NCI-H345 (cell line): ENCODE measurements around the gene GLRA2.
"Not testable (repeated sequence)": the region's sequence is repeated elsewhere in the genome, so short reads cannot be mapped to it uniquely, and the experiment has no call there.

Source experiments
- DNase-seq: peaks from one replicate; lab custom pipeline; 2025; lab: John Stamatoyannopoulos, UW

The GLRA2 gene

DNA sequence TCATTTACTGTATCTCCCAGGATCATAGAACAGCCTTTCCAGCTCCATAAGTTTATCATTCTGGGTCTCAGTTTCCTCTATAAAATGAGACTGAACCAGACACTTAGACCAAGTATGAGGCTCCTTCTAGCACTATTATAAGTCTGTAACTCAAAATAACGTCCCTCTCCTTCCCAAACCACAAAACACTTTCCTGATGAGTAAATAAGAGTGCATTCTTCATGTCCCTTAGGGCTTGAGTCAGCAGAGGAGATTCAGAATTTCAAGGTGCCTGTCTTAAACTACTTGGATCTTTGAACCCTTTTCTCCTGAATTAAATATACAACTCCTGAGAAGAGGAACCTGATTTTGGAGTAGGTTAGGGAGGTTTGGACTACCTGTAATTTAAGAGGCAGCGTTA, 62.6 kb downstream of the GLRA2 start:
- DNase-seq, result no peak

DNA sequence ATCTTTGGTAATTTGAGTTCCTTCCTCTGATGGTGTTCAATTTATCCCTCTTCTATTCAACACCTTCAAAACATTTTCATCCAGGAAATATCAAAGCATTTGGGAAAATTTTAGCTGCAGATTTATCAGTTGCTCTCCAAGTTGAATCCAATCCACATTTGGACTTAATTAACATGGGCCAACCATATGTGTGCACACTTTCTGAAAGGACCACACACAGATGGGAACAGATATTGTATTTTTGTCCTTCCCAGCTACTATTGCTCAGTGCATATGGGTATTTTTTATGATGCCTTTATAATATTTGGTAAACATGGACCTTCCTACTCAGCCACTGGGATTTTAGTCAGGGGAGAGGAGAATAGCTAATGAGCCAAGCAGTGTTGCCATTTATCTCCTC, 65.2 kb downstream of the GLRA2 start:
- DNase-seq, result no peak

DNA sequence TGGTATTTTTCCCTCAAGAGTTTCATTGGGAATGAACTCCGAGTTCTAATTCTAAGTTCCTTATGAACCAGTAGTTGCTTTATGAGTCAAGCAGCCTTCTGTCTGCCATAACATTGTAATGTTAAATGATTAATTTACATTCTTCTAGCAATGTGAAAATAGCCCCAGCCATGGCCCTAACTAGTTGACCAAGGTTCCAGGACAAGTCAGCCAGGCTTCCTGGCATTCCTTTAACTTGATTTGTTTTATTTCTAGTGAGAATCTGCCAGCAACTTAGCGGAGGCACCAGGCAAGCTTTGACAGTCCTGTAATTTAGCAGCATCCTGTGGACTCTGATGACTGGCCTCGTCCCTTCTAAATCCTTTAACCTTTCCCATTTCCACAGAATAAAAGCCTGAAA, 69.0 kb downstream of the GLRA2 start:
- no peak for DNase-seq

DNA sequence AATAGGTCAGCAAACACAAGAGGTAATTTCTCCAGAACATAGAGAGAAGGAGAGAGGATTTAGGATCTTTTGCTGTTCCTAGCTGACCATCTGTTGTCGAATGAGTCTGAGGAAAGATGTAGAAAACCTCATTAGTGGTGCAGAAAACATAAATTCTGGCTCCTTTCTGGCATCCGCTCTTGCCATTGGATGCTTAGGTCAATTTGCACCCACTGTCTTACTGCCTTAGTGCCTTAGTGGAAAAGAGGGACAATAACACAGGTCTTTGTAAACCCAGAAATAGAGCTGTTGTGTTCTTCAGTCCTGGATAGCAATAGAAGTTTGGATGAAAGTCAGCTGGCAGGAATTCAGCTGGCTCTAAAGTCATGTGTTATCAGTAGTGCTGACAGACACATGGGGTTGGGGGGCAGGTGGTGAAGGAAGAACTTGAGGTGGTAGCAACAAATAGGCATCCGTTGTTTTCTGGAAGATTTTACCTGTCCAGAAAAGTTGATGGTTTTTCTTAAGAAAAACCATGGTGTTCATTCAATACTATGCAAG, 78.2 kb downstream of the GLRA2 start:
- DNase-seq, result no peak

DNA sequence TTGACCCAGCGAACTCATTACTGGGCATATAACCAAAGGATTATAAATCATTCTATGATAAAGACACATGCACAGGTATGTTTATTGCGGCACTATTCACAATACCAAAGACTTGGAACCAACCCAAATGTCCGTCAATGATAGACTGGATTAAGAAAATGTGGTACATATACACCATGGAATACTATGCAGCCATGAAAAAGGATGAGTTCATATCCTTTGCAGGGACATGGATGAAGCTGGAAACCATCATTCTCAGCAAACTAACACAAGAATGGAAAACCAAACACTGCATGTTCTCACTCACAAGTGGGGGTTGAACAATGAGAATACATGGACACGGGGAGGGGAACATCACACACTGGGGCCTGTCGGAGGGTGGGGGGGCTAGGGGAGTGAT, 83.1 kb downstream of the GLRA2 start:
- DNase-seq, result not testable (repeated sequence)

DNA sequence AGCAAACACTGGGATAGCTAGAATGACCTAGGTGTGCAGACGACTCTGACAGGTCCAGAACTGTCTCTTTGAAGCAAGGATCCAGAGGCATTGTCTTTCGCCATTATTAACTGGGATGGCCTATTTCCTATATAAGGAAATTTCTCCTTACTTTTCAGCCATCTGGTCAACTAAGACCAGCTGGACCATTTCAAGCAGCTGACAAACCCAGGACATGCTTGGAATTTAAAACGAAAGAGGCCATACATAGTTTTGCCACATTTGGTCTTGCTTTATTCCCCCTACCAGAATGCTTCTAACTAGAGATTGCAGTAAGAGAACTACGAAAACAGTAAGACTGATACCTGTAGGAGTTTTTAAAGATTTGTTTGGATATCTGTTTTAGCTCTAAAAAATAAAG, 87.0 kb downstream of the GLRA2 start:
- no peak for DNase-seq

DNA sequence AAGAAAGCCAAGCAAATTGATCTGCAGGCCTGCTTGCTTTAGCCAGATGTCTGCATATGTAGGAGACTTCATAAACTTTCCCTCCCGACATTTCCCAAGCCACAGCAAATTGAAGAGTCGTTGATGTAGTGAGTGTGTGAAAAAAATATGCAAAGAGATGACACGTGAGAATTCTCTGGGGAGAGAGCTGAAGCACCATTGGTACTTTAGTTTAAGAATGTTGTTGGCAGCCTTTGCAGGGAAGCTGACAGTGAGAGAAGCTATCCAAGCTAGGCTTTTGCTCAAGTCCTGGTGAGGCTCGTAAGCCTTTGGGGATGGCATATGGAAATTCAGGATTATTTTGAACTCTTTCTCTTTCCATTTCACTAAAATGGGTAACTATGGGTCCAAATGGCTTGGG, 87.5 kb downstream of the GLRA2 start:
- no peak for DNase-seq

DNA sequence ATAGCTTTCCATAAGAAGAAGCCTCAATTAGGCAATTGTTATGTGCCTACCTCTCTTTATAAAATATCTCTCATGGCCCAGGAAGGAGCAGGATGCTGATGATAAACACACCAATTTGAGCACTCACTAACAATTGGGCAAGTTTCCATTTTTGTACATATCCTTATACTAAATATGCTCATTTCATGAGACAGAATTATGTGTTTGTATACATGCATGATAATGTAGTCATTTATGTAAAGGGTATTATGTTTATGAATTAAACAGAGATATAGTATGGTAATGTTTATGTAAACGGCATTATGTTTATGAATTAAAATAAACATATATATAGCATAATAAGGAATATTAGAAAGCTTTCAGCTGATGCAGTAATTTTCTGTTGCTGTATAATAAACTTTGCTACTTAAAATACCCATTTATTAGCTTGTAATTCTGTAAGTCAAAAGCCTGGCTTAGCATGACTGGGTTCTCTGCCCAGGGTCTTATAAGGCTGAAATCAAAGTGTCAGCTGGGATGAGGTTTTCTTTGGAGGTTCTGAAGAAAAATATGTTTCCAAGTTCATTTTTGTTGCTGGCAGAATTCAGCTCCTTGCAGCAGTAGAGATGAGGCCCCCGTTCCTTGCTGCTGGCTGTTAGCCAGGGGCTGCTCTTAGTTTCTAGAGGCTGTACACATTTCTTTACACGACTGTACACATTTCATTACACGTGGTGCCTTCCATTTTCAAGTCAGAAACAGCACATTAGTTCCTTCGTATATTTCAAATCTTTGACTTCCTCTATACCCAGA, 89.0 kb downstream of the GLRA2 start:
- no peak for DNase-seq

DNA sequence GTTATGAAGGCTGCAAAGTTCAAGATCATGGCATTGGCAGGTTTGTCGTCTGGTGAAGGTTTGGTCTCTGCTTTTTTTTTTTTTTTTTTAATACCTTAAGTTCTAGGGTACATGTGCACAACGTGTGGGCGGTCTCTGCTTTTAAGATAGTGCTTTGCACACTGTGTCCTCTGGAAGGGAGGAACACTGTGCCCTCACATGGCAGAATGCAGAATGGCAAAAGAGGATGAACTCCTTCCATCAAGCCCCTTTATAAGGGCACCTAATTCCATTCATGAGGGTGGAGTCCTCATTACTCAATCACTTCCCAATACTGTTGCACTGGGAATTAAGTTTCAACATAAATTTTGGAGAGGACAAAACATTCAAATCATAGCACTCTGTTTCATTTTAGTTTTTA, 101.4 kb downstream of the GLRA2 start:
- no peak for DNase-seq

DNA sequence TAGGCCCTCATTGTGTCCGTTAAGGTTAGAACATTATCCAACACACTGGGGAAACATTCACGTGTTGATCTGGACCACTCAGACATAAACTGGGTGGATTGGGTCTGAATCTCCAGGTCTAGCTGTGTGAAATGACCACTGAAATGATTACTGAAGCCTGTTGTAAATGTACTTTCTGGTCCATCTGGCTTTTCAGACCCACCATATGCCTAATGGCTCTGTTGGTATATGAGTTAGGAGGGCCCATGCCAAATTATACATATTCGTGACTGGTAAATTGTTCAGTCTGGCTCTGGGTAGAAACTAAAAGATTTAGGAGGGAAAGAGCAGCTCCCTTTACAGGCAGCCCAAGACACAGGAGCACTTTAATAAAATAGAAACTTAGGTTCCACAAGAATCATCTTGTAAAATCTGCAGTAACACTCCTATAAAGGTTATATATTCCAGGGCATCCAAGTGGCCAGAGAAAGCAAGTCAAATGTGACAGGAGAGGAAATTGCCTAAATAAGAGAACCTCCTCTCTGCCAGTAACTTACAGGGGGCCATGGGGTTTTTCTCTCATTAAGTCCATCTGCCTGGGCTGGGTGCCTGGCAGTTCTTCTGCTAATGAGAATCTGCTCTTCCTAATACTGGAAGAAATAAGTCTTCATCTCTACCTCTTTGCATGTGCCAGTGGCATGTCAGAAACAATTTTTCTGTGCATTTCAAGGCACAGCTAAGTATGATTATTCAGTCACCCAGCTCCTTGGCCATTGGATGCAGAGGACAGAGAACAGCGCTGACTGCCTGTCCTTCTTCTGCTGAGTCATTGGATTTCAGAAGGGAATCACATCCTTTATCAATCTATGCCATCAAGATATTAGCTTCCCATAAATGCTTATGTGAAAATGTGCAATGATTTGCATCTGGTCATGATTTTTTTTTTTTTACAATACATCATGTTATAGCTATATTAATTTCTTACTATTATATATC, 112.6 kb downstream of the GLRA2 start:
- no peak for DNase-seq

DNA sequence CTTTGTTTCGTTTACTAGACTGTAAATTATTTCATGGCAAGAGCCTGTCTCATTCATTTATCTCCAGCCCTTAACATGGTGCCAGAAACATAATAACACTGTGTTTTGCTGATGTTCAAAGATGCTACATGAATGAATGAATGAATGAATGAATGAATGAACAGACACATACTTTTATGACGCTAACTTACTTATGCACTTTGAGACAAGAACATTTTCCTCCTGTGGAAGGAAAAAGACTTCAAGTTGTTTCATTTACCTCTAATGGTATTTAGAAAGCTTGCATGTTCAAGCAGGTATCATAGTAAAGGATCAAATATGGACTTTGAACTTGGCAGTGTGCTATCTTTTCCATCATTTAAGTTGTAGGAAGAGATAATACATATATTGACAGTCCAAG, 131.6 kb downstream of the GLRA2 start:
- DNase-seq, result no peak

DNA sequence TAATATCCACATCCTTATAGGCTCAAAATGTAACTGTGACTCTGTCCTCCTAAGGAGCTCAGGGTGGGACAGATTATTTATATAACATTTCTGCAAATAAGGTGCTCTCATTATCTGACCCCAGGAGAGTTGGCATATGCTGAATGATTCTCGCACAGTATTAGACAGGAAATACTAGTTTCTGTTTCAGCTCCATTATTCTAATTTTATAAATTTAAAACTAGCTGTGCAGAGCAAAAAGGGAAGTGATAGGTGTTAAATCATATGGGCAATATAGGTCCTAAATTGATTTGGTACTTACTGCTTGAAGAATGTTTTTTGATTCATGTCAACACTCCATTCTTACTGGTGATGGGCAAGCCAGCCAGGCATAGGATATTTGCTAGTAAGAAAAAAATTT, 141.5 kb downstream of the GLRA2 start:
- DNase-seq, result no peak

DNA sequence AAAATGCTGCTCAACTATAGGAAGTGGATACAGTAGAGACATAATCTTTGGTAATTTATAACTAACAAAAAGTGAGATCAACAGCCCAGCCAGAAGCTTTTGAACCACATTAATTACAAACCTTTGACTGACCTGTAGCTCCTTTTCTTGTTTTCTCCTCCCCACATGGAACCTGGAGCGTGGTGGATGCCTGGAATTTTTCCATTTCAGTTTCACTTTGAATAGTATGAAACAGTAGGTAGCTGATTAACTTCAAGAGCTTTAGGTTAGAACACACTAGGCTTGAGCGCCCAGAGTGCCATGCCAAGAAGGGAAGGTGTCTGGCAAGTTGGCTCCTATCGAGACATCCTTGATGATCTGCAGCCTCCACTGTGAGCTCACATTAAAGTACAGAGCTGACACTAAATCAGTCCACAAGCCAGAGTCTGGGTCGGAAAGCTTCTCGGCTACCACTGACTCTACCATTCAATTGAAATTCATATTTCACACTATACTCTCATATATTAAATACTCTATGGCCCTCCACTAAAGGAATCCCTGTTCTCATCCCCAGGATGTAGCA, 143.4 kb downstream of the GLRA2 start:
- DNase-seq, result no peak

DNA sequence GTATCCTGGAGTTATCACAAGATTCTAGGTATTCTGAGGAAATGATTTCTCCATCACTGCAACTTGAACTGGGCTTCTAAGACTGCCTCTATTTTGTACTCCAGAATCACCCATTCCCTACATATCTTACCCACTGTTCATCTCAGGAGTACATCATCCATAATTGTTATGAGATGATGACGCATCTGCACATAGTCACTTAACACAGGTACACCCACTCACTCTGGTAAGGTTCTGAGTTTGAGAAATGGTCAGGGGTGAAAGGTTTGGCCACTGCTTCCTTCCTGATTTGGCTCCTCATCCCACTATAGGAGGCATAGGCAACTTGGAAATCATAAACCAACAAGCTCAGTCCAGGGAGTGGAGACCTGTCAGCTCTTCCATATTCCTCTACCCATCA, 143.9 kb downstream of the GLRA2 start:
- no peak for DNase-seq

DNA sequence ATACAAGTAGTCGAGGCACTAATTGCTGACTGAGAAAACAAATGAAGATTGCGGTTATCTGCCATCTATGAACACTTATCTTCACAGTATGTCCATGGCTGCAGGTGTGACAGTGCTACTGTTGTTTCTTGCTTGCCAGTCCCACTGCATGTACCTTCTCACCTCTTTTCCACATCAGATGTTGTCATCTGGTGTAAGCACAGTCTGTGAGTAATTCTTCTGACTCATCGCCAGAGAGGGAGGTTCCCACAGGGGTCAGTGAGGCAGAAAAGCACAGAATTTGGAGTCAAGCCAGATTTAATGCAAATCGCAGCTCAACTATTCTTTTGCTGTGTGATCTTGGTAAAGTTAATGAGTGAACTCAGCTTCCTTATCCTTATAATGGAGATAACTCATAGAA, 144.4 kb downstream of the GLRA2 start:
- peak; percentile 82 for DNase-seq

DNA sequence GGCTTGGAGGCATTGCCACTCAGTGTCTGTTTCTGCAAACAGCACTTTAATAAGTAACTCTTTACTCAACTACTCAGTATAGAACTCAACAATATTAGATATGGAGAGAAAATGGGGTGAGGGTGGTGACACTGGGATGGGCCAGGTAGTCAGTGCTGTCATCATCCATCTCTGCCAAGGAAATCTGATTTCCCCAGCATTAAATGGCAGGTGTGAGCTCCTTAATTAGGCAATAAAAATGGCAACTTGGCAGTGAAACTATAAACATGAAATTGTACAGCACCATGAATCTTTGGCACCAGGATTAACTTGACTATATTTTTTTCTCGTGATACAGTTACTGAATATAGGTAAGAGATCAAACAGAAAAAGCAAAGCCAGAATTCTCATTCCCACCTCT, 146.2 kb downstream of the GLRA2 start:
- no peak for DNase-seq

DNA sequence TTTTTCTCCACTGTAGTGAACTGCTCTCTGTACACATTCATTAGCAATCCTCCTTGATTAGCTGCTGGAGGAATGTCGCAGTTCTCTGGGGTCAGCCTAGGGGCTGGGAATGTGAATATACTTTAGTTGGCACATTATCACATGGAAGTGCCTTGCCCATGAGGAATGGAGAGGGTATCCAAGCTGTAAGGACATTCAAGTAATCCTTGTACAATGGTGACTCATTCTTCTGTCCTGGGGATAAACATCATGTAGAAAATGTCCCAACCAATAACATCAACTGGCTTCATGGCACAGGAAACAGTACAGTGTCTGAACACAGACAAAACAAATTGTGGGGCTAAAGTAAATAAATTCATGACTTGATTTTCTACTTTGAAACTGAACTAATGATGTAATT, 147.1 kb downstream of the GLRA2 start:
- no peak for DNase-seq

DNA sequence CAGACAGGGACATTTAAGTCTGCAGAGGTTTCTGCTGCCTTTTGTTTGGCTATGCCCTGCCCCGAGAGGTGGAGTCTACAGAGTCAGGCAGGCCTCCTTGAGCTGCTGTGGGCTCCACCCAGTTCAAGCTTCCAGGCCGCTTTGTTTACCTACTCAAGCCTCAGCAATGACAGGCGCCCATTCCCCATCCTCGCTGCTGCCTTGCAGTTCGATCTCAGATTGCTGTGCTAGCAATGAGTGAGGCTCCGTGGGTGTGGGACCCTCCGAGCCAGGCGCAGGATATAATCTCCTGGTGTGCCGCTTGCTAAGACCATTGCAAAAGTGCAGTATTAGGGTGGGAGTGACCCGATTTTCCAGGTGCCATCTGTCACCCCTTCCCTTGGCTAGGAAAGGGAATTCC, 159.0 kb downstream of the GLRA2 start:
- not testable (repeated sequence) for DNase-seq

DNA sequence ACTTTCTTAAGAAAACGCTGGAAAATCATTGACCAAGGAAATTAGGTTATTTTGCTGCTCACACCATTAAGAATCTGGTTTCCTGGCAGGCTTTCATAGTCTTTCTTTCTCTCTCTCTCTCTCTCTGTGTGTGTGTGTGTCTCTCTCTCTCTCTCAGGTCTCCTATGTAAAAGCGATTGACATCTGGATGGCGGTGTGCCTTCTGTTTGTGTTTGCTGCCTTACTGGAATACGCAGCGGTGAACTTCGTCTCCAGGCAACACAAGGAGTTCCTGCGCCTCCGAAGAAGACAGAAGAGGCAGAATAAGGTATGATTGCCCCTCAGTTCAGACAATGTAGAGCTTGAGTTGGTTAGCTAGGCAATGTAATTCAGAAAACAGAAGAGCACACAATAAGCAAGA, 161.2 kb downstream of the GLRA2 start:
- DNase-seq, result no peak

DNA sequence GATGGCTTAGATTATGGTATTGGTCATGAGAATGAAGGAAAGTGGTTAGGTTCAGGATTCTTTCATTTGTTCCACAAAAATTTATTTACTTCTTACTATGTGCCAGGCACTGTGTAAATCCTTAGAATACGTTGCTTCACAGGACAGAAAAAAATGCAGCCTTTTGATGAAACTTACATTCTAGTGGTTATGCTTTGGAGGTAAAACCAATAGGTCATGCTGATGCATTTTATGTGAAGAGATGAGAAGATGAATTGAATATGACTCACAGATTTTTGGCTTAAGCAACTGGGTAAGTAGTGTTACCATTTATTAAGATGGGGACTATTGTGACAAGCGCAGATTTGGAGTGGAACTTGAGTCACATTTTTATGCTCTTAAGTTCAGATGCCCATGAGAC, 165.3 kb downstream of the GLRA2 start:
- no peak for DNase-seq

DNA sequence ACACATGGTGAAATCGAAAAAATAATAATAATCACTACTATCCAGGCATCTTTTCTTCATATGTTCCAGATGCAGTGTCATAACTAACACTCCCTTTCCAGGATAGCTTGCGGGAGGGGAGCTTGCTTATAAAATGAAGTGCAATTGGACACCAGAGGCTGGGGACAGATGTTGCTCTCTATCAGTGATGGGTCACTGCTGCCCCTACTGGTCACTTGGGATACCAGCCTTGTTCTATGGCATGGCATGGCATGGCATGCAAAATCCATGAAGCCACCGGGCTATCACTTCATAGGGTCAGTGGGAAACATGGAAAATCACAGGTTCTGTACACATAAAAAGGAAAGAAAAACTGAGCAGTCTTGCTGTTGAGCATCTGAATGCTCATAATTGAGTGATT, 168.1 kb downstream of the GLRA2 start:
- no peak for DNase-seq

DNA sequence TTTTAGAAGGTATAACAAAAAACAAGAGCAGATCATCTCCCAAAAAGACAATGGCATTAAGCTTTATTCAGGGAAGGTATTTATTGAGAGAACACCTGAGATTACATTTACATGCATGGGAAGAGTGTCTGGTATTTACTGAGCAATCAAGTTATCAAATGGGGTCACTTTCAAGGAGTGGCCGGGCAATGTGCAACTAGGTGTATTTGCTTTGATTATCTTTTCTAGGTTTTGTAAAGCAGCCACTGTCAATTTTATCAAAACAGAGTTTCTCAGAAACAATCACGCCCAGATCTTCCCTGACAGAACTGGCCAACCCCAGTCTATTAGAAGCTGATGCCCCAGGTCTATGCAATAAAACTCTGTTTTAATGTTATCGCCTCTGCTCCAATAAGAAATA, 169.5 kb downstream of the GLRA2 start:
- no peak for DNase-seq

DNA sequence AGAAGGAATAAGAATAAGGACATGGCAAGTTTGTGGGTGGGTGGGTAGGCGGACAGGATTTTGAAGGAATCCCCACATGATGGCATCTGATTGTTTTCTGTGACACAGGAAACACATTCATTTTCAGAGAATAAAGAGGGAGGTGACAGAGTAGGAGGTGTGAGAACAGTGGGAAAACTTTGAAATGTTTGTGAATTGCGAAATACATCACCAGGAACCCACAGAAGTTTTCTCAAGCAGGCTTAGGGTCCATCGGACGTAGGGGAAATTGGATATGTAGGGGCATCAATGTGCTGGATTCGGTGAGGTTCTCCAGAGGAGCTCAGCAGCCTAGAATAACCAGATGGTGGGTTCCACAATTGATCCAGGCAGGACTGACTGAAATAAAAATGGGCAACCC, 171.6 kb downstream of the GLRA2 start:
- no peak for DNase-seq
